Midbrain (tissue), 1 donor: Measurements from ENCODE around the gene PLAAT2.
A peak's percentile ranks its signal among the peaks of the same experiment; 100 is the strongest.

Source experiments
- DNase-seq: peaks from one replicate; lab custom pipeline; 2025; lab: John Stamatoyannopoulos, UW

Gene PLAAT2

DNA sequence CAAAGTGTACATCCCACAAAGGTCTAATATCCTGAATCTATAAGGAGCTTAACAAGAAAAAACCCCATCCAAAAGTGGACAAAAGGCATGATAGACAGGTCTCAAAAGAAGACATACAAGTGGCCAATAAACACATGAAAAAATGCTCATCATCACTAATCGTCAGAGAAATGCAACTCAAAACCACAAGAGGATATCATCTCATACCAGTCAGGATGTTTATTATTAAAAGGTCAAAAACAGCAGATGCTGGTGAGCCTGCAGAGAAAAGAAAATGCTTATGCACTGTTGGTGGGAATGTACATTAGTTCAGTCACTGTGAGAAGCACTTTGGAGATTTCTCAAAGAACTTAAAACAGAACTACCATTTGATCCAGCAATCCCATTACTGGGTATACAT is 44.6 kb downstream of the PLAAT2 start:
- DNase-seq = no peak

DNA sequence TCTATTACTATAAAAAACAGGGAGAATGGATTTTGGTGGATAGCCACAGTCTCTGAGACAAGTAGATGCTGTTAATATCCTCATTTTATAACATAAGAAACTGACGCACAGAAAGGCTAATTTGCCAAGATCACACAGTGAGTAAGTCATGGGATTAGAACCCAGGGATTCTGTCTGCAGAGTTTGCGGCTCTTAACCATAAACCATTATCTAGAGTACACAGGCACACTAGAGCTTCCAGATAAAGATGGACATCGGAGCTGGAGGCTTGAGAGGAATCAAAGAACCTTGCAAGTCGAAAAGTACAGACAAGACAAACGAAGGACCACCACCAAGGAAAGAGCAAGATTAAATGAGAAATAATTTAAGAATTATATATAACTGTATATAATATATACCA is 46.0 kb downstream of the PLAAT2 start:
- DNase-seq = no peak

DNA sequence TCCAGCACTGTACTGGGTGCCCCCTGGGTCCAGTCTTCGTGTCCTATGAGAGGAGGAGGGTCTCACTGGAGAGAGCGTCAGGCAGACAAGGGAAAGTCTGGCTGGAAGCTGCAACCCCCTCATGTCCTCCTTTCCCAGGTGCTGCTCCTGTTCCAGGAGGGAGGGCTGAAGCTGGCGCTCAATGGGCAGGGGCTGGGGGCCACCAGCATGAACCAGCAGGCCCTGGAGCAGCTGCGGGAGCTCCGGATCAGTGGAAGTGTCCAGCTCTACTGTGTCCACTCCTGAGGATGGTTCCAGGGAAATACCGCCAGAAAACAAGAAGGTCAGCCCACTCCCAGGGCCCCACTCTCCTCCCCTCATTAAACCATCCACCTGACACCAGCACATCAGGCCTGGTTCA is 47.1 kb downstream of the PLAAT2 start:
- DNase-seq = no peak

DNA sequence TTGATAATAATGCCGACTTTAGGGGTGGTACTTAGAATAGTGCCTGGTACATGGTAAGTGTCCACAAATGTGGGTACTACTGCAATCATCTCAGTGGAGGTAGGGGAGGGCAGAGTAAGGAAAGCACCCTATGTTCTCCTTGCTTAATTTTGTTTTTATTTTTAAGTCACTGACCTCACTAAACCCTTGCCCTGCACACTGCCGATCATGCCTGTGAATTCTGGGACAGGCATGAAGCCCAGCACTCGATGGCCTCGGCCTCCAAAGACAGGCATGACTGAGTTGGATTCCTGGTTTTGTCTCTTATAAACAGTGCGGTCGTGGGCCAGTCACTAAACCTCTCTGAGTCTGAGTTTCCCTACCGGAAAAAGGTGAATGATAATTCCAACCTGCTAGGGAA is 50.4 kb downstream of the PLAAT2 start:
- no peak for DNase-seq

DNA sequence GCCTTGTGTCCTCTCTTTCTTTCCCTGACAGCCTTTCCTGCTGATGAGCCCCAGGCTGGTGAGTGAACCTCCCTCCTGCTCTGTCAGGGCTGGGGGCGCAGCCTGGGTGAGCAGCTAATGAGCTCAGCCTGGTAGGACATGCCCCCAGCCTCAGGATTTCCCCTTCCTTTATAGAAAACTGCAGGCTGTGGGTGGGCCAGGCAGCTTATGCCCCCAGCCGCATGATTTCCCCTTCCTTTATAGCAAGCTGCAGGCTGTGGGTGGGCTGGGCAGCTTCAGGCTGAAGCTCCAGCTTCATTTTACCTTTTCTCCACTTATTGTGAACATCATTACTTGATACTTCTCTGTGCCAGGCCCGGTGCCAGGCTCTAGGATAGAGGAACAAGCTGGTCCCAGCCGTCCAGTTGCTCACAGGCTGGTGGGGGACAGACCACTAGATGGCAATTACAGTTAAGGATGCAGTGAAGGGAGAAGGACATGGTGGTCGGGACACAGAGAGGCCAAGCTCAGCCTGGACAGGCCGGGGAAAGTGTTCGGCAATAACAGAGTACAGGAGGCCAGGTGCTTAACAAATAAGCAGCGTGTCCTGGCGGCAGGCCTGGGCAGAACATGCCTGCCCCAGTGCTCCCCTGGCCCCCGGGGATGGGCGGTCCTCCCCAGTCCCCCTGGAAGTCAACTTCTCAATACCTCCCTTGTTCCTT is 52.0 kb downstream of the PLAAT2 start:
- DNase-seq = no peak

DNA sequence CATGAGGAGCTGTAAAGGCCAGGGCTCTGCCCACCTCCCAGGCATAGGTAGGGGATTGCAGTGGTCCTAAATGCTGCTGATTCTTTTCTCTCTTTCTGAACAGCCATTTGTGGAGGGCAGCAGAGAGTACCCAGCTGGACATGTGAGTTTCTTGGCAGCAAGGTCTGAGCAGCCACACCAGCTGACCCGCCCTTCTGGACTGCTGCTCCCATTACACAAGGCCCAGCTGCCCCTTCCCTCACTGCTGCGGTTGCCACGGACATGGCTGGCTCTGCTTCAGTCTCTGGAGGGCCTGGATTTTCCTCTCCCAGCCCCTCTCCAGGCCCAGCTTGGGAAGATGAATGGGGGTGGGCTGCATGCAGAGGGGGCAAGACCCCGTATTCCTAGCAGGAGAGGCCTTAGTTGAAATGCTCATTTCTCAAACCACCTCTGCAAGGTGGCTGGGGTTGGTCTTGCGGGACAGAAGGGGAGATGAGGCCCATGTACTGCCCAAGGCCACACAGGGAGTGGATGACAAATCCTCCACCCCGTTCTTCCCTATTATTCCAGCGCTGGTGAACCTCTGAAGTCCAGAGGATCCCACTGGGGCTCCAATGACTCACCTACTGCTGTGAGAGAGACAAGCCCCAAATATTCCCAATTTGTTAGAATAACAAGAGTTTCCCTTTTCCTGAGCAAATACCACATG is 52.7 kb downstream of the PLAAT2 start:
- DNase-seq = peak; percentile 88

DNA sequence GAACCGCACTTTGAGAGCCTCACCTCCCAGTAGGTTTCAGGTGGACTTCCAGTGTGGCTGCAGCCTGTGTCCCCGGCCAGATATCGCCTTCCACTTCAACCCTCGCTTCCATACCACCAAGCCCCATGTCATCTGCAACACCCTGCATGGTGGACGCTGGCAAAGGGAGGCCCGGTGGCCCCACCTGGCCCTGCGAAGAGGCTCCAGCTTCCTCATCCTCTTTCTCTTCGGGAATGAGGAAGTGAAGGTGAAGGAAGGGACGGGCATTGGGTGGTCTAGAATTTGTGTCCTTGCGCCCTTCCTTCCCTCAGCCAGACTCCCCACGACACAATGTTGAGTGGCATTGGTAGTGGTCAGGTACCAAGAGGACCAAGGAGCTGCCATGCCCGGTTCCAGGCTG is 54.4 kb downstream of the PLAAT2 start:
- DNase-seq = no peak

DNA sequence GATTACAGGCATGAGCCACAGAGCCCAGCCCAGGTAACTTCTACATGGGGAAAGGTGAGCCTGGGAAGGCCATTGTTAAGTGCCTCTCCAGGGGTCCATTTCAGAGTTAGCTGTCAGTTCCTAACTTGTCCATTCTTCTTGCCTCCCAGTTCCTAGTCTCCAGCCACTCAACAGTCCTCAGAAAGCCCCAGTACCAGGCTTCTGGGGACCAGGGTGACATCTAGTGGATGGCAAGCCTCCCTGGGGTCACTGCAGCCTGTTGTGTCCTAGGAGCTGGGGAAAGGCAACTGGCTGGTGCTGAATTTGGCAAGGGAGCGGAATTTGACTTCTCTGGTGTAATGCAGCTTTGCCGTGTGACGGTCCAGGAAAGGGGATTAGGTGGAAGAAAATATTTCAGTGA is 55.2 kb downstream of the PLAAT2 start:
- peak; percentile 81 for DNase-seq

DNA sequence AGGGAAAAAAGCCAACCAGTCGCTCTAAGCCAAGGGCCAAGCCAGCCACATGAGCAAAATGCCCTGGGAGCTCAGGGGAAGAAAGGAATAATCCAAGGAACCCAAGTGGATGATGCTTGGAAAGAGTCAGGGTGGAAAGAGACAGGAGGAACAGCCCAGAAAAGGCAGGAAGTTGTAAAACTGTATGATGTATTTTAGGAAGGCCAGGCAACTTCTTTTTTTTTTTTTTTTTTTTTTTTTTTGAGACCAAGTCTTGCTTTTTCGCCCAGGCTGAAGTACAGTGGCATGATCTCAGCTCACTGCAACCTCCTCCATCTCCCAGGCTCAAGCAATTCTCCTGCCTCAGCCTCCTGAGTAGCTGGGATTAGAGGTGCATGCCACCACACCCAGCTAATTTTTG is 55.7 kb downstream of the PLAAT2 start:
- no peak for DNase-seq

DNA sequence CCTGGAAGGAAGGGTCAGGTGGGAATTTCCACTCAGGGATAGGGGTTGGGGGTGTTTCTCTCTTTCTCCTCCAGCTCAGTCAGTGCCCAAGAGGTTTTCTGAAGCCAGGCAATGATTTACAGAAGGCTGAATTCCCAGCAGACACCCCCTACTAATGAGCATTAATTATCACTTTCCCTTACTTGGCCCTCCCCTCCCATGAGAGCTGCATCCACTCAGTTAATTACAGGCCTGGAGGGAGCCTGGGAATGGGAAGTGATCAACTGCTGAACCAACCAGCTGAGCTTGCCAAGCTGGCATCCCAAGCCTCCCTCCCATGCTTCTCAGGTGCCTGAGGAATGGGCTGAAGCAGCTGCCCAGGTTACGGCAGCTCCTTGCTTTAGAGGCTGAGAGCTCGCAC is 56.3 kb downstream of the PLAAT2 start:
- DNase-seq = no peak

DNA sequence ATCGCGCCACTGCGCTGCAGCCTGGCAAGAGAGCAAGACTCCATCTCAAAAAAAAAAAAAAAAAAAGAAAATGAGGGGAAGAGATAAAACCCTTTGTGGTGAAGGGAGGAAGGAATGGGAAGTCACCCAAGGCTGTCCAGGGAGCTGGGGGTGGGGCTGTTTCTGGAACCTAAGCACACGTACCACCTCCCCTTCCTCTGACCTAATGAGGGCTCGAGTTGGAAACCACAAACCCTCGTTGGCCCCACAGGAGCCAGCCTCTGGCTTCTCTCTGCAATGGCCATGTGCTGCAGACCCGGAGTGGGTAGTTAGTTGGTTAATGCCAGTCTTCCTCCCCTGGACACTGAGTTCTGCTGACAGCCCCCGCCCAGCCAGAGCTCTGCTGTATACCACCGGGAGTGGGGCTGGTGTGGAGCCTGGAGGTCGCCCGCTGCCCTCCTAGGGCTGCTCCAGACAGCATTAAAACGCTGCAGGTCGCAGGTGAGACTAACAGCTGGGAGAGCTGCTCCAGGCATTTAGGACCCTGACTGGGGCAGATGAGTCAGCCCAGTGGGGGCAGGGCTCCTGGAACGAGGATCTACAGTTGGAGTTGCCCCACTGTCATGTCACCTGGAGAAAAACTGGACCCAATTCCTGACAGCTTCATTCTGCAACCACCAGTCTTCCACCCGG is 57.2 kb downstream of the PLAAT2 start, which contains the start of gene LGALS12:
TSS of gene LGALS12 (plus strand) at position 228 of the 672 bp plus-strand sequence. CDS start at position 603, 375 bp downstream.
- DNase-seq = no peak

DNA sequence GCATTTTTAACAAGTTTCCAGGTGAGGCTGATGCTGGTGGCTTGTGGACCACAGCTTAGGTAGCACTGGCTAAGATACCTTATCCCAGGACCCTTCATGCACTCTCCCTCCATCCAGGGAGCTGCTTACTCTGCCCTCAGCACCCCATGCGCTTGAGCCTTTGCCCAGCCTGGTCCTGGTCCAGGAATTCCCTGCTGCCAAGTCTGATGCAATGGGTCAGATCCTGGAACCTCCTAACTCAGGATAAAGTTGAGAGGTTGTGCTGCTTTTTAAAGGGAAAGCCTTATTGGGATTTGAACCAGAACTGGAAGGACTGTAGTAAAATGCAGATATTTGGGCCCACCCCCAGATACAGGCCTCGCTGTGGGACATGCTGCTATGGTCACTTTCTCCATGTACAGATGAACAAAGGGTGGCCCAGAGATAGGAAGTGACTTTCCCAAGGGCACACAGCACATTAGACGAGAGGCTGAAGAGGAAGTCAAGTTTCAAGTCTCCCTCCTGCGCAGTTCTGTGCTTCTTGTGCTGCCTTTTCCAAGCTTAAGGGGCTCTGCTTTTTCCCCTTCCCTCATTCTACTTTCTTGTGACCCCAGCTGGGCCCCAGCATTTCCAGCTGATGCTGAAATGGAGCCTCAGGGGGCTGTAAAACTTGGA is 58.1 kb downstream of the PLAAT2 start:
- peak; percentile 35 for DNase-seq

DNA sequence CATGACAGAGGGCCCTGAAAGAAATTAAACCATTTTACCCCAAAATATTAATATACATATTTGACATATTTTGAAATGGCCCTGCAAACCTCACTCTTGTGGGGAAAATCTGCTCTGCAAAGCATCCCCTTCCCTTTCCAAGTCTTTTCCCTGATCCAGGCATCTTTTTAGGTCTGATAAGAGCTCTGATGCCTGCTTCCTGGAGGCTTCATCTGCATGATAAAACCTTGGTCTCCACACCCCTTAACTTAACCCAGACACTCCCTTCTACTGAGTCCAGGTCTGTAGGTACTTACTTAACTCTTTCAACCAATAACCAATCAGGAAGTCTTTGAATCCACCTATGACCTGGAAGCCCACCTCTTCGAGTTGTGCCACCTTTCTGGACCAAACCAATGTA is 59.1 kb downstream of the PLAAT2 start:
- DNase-seq = no peak

DNA sequence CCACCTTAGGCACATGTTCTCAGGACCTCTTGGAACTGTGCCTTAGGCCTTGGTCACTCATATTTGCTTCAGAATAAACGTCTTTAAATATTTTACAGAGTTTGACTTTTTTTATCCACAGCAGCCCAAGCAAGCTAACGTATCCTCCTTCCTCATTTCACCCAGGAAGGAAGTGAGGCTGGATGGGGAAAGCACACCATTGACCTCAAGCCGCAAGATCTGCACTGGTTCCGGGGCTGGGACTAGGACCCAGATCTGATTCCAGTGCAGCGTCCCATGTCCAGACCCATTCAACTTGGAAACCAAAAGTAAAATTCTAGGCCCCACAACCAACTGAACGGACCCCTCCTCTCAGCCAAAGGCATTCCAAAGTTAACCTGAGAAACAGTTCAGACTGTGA is 59.7 kb downstream of the PLAAT2 start:
- DNase-seq = no peak
